ENCODE data around the gene SELENOF. TPM values are rescaled to one million over a fixed set of nuclear protein-coding genes. Genes with fewer than 3 reads are reported as not detected.

Gene SELENOF
- total RNA-seq, 1 donor from 2014 or later: 129 TPM

DNA sequence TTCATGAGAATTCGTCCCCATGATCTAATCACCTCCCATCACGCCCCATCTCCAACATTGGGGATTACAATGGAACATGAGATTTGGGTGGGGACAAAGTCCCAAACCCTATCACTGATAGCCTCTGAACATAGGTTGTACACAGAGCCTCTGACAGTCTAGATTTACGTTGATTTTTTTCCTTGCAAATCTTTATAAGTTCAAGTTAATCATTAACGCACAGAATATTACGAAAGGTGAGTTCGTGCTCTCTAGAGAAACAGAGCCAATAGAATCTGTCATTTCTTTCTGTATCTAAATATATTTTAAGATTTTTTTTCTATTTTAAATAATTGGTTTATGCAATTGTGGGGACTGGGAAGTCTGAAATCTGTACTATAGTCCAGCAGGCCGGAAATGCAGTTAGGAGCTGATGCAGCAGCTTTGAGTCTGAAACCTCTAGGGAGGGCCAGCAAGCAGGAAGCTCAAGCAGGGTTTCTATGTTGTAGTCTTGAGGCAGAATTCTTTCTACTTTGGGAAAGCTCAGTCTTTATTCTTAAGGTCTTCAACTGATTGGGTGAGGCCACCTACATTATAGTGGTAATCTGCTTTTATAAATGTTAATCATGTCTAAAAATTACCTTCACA lies 61.0 kb downstream of the SELENOF start:
- no peaks in the 10 kb centered on the region for H3K4me1 Mint-ChIP-seq
- no peaks in the 10 kb centered on the region for H3K27me3 Mint-ChIP-seq (ENCODE audit: low read depth)
- no peak for DNase-seq (ENCODE audit: low read depth, low spot score)
- no peak overlapping the region for H3K4me3 Mint-ChIP-seq
- no peak overlapping the region for H3K27ac Mint-ChIP-seq (ENCODE audit: unreplicated experiment)
- TF ChIP-seq, protein P1, sequence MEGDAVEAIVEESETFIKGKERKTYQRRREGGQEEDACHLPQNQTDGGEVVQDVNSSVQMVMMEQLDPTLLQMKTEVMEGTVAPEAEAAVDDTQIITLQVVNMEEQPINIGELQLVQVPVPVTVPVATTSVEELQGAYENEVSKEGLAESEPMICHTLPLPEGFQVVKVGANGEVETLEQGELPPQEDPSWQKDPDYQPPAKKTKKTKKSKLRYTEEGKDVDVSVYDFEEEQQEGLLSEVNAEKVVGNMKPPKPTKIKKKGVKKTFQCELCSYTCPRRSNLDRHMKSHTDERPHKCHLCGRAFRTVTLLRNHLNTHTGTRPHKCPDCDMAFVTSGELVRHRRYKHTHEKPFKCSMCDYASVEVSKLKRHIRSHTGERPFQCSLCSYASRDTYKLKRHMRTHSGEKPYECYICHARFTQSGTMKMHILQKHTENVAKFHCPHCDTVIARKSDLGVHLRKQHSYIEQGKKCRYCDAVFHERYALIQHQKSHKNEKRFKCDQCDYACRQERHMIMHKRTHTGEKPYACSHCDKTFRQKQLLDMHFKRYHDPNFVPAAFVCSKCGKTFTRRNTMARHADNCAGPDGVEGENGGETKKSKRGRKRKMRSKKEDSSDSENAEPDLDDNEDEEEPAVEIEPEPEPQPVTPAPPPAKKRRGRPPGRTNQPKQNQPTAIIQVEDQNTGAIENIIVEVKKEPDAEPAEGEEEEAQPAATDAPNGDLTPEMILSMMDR (conservative IDR thresholded peaks at IDR 0.05): no peak
- H3K36me3 Mint-ChIP-seq (ENCODE audit: low read depth): peaks cover 6% of the 10 kb centered on the region
- peaks cover 3% of the 10 kb centered on the region for H3K9me3 Mint-ChIP-seq

DNA sequence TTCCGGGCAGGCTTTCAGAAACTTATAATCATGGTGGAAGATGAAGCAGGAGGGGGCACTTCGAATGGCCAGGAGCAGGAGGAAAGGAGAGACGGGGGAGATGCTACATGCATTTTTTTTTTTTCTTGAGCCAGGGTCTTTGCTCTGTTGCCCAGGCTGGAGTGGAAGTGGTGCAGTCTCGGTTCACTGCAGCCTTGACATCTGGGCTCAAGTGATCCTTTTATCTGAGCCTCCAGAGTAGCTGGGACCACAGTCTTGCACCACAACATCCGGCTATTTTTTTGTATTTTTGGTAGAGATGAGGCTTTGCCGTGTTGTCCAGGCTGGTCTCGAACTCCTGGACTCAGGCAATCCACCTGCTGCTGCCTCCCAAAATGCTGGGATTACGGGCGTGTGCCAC lies 61.6 kb downstream of the SELENOF start:
- Mint-ChIP-seq H3K4me1 (no peaks in the 10 kb centered on the region), H3K27ac (ENCODE audit: unreplicated experiment) (no peak overlapping the region), H3K4me3 (no peak overlapping the region), H3K27me3 (ENCODE audit: low read depth) (no peaks in the 10 kb centered on the region), H3K36me3 (ENCODE audit: low read depth) (peaks cover 6% of the 10 kb centered on the region), H3K9me3 (peaks cover 3% of the 10 kb centered on the region)
- TF ChIP-seq, protein P1 (conservative IDR thresholded peaks at IDR 0.05): no peak
- no peak for DNase-seq (ENCODE audit: low read depth, low spot score)

DNA sequence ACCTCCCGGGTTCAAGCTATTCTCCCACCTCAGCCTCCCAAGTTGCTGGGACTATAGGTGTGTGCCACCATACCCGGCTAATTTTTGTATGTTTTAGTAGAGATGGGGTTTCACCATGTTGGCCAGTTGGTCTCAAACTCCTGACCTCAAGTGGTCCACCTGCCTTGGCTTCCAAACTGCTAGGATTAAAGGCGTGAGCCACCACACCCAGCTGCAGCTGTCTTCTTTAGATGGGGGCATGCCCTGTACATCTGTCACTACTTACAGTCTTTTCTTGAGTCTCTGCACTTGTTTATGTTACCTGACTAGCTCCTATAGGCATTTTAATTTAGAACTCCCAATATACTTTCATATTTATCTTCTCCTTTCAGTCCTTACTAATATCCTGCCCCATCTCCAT lies 64.2 kb downstream of the SELENOF start:
- Mint-ChIP-seq H3K4me1 (no peaks in the 10 kb centered on the region), H3K9me3 (no peaks in the 10 kb centered on the region), H3K4me3 (no peak overlapping the region), H3K27me3 (ENCODE audit: low read depth) (no peaks in the 10 kb centered on the region), H3K36me3 (ENCODE audit: low read depth) (no peaks in the 10 kb centered on the region), H3K27ac (ENCODE audit: unreplicated experiment) (no peak overlapping the region)
- TF ChIP-seq, protein P1 (conservative IDR thresholded peaks at IDR 0.05): no peak
- DNase-seq (ENCODE audit: low read depth, low spot score): no peak

DNA sequence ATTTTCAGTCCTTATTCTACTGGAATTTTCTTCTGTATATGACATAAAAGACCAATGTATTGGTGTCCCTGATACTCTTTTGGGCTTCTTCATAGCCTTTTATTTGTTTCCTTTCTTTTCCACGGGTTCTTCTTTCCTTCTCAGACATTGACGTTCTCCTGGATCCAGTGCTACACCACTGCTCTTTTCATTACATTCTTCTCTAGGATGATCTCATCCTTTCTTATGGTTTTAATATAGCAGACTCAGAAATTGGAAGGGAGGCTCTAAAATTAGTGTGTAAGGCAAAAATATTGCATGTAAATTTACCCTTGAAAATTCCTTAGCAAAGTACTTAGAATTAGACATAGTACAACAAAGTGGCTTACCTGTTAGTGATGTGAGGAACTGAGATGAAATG lies 65.3 kb downstream of the SELENOF start:
- Mint-ChIP-seq H3K27me3 (ENCODE audit: low read depth) (no peaks in the 10 kb centered on the region), H3K9me3 (no peaks in the 10 kb centered on the region), H3K36me3 (ENCODE audit: low read depth) (no peaks in the 10 kb centered on the region), H3K27ac (ENCODE audit: unreplicated experiment) (no peak overlapping the region), H3K4me1 (no peaks in the 10 kb centered on the region), H3K4me3 (no peak overlapping the region)
- no peak for DNase-seq (ENCODE audit: low read depth, low spot score)
- TF ChIP-seq, protein P1 (conservative IDR thresholded peaks at IDR 0.05): no peak

DNA sequence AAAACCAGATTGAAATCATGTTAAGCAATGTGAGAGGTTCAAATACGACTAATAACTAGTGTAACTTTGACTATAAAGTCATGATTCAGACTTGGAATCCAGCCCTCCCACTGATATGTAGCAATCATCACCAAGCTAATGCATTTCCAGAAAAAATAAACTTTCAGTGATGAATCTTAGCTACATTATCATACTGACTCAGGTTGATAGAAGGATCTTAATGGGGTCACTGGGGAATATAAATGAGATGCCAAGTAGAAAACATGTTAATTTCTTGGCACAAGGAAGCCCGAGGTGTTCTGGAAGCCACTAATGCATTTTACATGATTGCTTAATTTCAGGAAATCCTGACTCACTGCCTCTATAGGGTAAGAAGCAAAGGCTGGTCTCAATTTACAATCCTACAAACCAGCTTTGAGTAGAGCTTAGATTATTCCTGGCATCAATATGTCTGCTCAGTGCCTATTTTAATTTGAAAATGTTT lies 67.7 kb downstream of the SELENOF start:
- TF ChIP-seq, protein P1 (conservative IDR thresholded peaks at IDR 0.05): no peak
- Mint-ChIP-seq H3K4me1 (no peaks in the 10 kb centered on the region), H3K9me3 (no peaks in the 10 kb centered on the region), H3K27me3 (ENCODE audit: low read depth) (no peaks in the 10 kb centered on the region), H3K36me3 (ENCODE audit: low read depth) (no peaks in the 10 kb centered on the region), H3K27ac (ENCODE audit: unreplicated experiment) (no peak overlapping the region), H3K4me3 (no peak overlapping the region)
- DNase-seq (ENCODE audit: low read depth, low spot score): no peak
